Activated T-helper 9 cell treated with anti-CD3 and anti-CD28 coated beads, Interleukin-2, amount 50 U/mL, for 16 hours (primary cell): ENCODE measurements around the gene GOLGA2.
A peak's percentile ranks its signal among the peaks of the same experiment; 100 is the strongest.
"Not testable (repeated sequence)": the region's sequence is repeated elsewhere in the genome, so short reads cannot be mapped to it uniquely, and the experiment has no call there.

Experiments
- DNase-seq: peaks from one replicate; pipeline ENCODE4 v3.0.0-alpha.2; 2020; ENCODE audit warnings: low read depth

GOLGA2 gene

DNA sequence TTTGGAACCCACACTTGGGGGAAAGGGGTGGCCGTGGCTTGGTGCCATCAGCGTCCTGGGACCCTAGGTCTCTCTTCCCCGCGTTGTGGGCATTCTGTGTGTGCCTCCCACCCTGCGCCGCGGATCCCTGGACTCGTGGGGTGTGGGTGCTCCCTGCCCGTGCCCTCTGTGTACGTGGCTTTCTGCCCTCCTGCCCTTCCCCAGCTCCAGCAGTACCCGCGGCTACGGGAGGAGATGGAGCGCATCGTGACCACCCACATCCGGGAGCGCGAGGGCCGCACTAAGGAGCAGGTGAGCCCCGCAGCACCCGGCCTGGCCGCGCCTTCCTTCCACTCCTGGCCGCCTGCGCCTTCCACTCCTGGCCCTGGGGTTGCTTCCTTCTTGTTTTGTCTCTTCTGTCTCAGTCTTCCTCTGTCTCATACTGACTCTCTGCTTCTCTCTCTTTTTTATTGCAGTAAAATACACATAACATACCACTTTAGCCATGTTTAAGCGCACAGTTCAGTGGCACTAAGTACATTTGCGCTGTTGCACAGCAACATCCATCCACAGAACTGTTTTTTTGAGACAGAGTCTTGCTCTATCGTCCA is 41.9 kb downstream of the GOLGA2 start:
- DNase-seq = no peak

GRCh38 chr9:128232528-128233428 is 43.0 kb downstream of the GOLGA2 start:
- no peak for DNase-seq

GRCh38 chr9:128231638-128232527 is 43.9 kb downstream of the GOLGA2 start:
- no peak for DNase-seq

DNA sequence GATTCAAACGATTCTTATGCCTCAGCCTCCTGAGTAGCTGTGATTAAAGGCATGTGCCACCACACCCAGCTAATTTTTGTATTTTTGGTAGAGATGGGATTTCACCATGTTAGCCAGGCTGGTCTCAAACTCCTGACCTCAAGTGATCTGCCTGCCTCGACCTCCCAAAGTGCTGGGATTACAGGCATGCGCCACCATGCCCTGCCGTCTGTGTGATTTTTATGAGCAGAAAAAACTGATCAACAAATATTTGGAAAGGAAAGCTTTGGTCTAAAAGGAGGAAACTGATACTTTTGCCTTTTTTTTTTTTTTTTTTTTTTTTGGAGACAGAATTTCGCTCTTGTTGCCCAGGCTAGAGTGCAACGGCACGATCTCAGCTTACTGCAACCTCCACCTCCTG is 44.9 kb downstream of the GOLGA2 start:
- DNase-seq = not testable (repeated sequence)

DNA sequence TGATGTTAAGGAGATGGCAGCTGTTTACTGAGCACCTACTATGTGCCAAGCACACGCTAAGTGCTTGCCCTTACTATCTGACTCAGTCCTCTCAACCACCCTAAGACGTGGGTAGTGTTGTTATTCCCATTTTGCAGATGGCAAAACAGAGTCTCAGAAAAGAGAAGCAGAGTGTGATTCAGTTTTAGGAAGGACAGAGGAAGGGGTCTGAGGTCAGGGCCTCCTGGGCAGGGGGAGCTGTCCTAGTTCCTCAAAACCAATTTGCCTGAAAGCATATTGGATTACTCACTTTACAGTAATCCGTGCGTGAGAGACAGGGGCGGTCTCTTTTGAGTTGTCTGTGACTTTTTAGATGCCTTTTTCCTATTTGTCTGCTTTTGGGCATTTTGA is 49.4 kb downstream of the GOLGA2 start:
- DNase-seq = no peak

DNA sequence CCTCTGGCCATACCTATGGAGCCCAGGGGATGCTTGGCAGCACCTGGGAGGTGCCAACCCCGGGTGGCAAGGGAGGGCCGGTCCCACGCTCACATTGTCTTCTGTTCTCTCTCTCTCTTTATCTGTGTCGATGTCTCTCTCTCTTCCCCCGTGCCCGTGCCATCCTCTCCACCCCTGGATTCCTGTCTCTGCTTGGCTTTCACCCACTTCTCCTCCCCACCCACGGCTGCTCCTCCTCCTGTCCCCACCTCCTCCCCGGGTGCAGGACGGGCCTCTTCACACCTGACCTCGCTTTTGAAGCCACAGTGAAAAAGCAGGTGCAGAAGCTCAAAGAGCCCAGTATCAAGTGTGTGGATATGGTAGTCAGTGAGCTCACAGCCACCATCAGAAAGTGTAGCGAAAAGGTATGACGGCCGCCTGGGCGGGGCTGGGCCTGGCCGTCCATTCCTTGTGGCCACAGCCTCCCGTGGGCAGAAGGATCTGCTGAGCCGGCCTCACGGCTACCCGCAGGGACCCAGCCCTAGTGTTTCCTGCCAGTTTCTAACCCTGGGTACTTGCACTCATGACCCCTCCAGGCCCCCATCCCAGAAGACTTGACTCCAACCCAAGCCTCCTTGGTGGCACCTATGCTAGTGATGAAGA is 49.9 kb downstream of the GOLGA2 start:
- no peak for DNase-seq

- no peak for DNase-seq
Measured at GRCh38 chr9:128224877-128225276, 50.9 kb downstream of the GOLGA2 start.

GRCh38 chr9:128222880-128223670 is 52.7 kb downstream of the GOLGA2 start:
- no peak for DNase-seq

DNA sequence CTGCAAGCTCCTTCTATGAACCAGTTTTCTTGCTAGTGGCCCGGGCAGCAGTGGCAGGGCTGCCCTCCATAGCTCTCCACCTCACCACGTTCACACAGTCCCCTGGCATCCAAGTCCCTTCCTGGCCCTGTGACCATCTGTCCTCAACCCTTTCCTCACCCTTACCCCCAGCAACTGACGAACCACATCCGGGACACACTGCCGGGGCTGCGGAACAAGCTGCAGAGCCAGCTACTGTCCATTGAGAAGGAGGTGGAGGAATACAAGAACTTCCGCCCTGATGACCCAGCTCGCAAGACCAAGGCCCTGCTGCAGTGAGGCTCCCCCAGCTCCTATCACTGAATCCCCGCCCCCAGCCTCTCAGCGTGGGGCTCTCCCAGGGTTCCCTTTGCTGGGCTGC is 53.8 kb downstream of the GOLGA2 start:
- no peak for DNase-seq

DNA sequence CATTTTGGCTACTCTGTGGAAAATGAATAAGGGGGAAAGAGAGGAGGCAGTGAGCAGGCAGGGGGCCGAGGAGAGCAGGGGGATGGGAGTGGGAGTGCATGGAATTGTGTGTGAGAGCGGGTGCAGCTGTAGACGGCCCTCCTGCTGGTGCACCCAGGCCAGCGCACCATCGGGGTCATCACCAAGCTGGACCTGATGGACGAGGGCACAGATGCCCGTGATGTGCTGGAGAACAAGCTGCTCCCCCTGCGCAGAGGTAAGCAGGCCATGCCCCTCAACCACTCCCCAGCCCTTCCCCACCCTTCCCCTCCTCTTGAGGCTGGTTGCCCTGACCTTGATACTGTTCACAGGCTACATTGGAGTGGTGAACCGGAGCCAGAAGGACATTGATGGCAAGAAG is 56.0 kb downstream of the GOLGA2 start:
- no peak for DNase-seq

DNA sequence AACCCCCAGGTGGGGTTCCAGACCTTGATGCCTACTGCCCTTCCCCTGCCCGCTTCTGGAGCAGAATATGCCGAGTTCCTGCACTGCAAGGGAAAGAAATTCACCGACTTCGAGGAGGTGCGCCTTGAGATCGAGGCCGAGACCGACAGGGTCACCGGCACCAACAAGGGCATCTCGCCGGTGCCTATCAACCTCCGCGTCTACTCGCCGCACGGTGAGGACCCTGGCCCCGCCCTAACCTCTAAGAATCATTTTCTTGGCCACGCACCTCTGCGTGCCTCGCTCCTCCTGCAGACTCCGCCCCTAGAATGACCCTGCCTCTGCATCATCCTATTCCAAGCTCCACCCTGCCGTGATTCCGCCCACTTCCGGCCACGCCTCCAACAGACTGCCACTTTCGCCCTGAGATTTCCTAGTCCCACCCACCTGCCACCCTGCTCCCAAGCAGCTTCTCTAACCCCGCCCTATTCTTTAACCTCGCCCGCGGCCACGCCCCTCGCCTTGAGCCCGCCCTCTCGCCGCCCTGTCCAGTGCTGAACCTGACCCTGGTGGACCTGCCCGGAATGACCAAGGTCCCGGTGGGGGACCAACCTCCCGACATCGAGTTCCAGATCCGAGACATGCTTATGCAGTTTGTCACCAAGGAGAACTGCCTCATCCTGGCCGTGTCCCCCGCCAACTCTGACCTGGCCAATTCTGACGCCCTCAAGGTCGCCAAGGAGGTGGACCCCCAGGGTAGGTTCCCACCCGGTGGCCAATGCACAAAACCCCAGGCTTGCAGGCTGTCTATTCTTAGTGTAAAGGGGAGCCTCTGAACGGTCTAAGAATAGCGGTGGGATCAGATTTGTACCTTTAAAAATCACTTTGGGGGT is 57.1 kb downstream of the GOLGA2 start:
- DNase-seq = peak; percentile 81

DNA sequence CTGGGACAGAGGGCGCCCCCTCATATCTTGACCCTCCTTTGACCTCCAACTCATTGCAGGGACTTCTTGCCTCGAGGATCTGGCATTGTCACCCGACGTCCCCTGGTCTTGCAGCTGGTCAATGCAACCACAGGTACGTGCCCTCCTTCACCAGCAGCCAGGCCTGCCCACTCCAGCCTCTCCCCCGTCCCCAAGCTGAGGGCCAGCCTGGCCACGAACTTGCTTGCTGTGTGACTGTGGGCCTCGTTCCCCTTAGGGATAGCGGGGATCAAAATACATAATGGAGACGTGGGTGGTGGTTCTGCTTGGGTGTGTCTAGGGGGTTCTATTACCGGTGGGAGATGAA is 57.7 kb downstream of the GOLGA2 start:
- DNase-seq = no peak

DNA sequence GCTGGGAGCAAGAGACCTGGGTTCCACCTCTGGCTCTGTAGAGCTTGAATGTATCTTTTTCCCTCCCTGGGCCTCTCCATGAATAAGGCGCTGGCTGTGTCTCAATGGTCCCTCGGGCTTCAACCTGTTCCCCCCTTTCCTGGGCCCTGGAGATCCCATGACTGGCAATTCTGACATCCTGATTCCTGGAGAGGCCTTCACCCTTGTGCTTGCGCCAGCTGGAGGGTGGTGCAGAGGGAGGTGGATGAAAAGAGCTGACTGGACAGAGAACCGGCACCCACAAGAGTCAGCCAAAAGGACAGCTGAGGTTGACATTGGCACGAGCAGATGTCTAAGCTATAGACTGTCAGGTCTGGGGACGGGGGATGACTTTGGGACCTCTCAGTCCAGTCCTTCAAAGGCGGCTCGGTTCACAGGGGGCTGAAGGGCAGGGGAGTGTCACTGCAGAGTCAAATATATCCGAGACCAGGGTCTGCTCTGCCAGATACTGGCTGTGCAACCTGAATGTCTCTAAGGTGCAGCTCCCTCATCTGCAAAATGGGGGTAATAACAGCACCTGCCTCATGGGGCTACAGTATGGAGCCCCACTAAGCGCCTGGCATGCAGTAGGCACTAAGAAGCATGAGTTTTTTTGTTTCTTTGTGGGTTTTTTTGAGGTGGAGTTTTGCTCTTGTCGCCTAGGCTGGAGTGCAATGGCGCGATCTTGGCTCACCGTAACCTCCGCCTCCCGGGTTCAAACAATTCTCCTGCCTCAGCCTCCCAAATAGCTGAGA is 58.8 kb downstream of the GOLGA2 start:
- no peak for DNase-seq

GRCh38 chr9:128215491-128216409 is 60.1 kb downstream of the GOLGA2 start:
- no peak for DNase-seq

GRCh38 chr9:128214571-128215490 is 61.0 kb downstream of the GOLGA2 start:
- DNase-seq = no peak

DNA sequence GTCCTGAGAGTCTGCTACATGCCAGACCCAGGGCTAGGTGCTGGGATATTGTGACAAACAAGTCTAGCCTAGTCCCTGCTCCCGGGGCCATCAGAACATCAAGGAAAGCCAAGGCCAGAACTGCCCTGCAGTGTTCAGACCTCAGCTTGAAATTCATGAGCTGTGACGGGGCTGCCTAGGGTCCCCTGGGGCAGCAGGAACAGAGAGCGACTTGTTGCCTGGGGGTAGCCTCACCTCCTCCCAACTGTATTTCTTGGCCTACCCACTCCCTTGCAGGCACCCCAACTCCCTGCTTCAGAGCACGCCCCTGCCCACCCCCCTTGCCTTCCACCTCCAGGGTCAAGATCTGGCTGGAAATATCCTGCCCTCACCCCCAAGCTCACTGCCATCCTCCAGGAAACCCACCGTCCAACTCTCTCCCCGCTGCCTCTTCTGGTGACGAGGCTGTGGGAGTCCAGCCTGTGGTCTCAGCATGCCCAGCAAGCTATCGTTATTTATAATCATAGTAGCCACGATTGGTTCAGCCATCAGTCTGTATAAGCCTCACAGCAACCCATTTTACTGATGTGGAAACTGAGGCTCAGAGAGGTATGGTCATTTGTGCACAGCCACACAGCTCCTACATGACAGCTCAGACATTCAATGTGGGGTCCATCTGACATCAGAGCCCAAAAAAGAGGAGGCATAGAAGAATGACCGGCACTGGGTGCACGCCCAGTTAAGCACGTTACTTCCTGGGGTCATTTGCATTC is 61.9 kb downstream of the GOLGA2 start:
- DNase-seq = no peak

DNA sequence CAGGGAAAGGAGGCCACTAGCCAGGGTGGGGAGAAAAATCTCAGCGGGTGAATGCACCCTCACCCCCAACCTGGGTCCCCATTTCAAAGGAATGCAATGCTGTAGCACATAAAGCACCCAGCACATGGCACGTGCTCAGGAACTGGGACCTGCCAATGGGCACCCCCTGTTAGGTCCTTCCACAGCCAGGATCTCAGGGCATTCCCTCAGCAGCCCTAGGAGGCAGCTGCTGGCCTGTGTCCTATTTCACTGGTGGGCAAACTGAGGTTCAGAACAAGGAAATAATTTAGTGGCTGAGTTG is 63.9 kb downstream of the GOLGA2 start:
- no peak for DNase-seq
